PC-9 (cell line): Measurements from ENCODE around the gene ZMYM2. TPM values are rescaled to one million over a fixed set of nuclear protein-coding genes. Genes with fewer than 3 reads are reported as not detected.
"Not testable (repeated sequence)": the region's sequence is repeated elsewhere in the genome, so short reads cannot be mapped to it uniquely, and the experiment has no call there.

Source experiments
- BruUV-seq: library from RNA; stranded (reverse); fragments of 400-500 nt; replicated peaks from 2 replicates; lab custom pipeline; 2021; lab: Mats Ljungman, UMichigan
- CTCF ChIA-PET: fragments of 300-600 bp; sonication (Branson Sonifier 250); formaldehyde crosslinking; loops from one replicate; lab custom pipeline; 2022; ENCODE audit warnings: antibody characterized with exemption; lab: Charles Lee
- POLR2A ChIA-PET: fragments of 300-600 bp; sonication (Branson Sonifier 250); formaldehyde crosslinking; loops from one replicate; lab custom pipeline; 2022; ENCODE audit warnings: antibody characterized with exemption; ENCODE audit not compliant: unreplicated experiment; lab: Charles Lee
- DNase-seq, 2 experiments: peaks; one replicate each; pipeline versions ENCODE4 v3.0.0 to v3.0.0-alpha.2; 2015 to 2022; ENCODE audit warnings: mixed read lengths in 1 of 2
- H2AFZ ChIP-seq: fragments of 200-600 bp; sonication (generic); 2 replicates; pipeline ENCODE4 v1.8.1; 2017; ENCODE audit warnings: antibody characterized with exemption
- H3F3A ChIP-seq: fragments of 200-600 bp; sonication (generic); 2 replicates; pipeline ENCODE4 v1.8.1; 2017; ENCODE audit warnings: antibody characterized with exemption, mild to moderate bottlenecking, low read depth; ENCODE audit not compliant: insufficient read depth
- H3K27ac ChIP-seq: fragments of 200-600 bp; sonication (generic); 2 replicates; pipeline ENCODE4 v1.6.1; 2016; ENCODE audit warnings: mixed run types
- H3K27me3 ChIP-seq: fragments of 200-600 bp; sonication (generic); 2 replicates; pipeline ENCODE4 v1.6.1; 2016; ENCODE audit warnings: low read depth, mixed run types; ENCODE audit not compliant: insufficient read depth
- H3K36me3 ChIP-seq: fragments of 200-600 bp; sonication (generic); 2 replicates; pipeline ENCODE4 v1.6.1; 2016; ENCODE audit warnings: low read depth, mixed run types
- H3K4me1 ChIP-seq: fragments of 200-600 bp; sonication (generic); replicated peaks from 2 replicates; pipeline ENCODE4 v1.6.1; 2016; ENCODE audit warnings: mixed run types; ENCODE audit not compliant: insufficient read depth
- H3K4me2 ChIP-seq: fragments of 200-600 bp; sonication (generic); 2 replicates; pipeline ENCODE4 v1.6.1; 2017; ENCODE audit warnings: mixed run types
- H3K4me3 ChIP-seq: fragments of 200-600 bp; sonication (generic); 2 replicates; pipeline ENCODE4 v1.6.1; 2016; ENCODE audit warnings: mixed run types
- H3K79me2 ChIP-seq: fragments of 200-600 bp; sonication (generic); 2 replicates; pipeline ENCODE4 v1.6.1; 2017; ENCODE audit warnings: low read depth, mixed run types
- H3K9me2 ChIP-seq: fragments of 200-600 bp; sonication (generic); 2 replicates; pipeline ENCODE4 v1.8.1; 2017; ENCODE audit warnings: mild to moderate bottlenecking; ENCODE audit not compliant: insufficient read depth
- H3K9me3 ChIP-seq: fragments of 200-600 bp; sonication (generic); 2 replicates; pipeline ENCODE4 v1.8.1; 2016; ENCODE audit warnings: low read depth; ENCODE audit not compliant: insufficient read depth
- H4K20me1 ChIP-seq: fragments of 200-600 bp; sonication (generic); 2 replicates; pipeline ENCODE4 v1.8.1; 2017; ENCODE audit not compliant: insufficient read depth
- EZH2 ChIP-seq: fragments of 200-600 bp; sonication (generic); IDR thresholded peaks from 2 replicates; pipeline ENCODE4 v1.8.0; 2017; ENCODE audit warnings: antibody characterized with exemption, low read depth
- intact Hi-C: fragments of 100-400 bp; cut with micrococcal nuclease; formaldehyde crosslinking; loops from one replicate; pipeline ENCODE4 v1.10.0; 2022; ENCODE audit not compliant: unreplicated experiment
- total RNA-seq: library from RNA; stranded (reverse); gene quantifications from 2 replicates; pipeline ENCODE4 v1.2.3, GENCODE V29; 2021
- TF ChIP-seq, protein P1 (sequence below): fragments of 200-600 bp; sonication (generic); conservative IDR thresholded peaks from 2 replicates; pipeline ENCODE4 v1.6.1; 2017; ENCODE audit warnings: mixed run types, antibody characterized with exemption, mild to moderate bottlenecking, moderate library complexity

Gene ZMYM2
- total RNA-seq, 1 experiment from 2014 or later, result 55.1 TPM

DNA sequence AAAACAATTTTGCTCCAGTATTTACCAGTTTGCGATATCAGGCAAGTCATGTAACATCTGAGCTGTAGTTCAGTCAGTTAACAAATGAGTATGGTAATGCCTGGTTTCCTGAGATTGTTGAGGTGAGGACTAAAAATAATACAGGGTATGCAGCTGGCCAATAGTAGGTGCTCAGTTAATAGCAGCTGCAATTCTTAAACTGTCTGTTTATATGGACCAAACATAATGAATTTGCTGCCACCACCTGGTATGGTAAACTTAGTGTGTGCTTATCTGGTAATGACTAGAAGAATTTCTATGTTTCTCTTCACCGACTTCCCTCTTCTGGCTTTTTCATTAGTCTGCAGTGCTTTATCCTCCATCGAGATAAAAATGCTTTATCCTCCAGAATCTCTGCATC, 9.1 kb downstream of the ZMYM2 start:
- POLR2A ChIA-PET, result no interaction called here

DNA sequence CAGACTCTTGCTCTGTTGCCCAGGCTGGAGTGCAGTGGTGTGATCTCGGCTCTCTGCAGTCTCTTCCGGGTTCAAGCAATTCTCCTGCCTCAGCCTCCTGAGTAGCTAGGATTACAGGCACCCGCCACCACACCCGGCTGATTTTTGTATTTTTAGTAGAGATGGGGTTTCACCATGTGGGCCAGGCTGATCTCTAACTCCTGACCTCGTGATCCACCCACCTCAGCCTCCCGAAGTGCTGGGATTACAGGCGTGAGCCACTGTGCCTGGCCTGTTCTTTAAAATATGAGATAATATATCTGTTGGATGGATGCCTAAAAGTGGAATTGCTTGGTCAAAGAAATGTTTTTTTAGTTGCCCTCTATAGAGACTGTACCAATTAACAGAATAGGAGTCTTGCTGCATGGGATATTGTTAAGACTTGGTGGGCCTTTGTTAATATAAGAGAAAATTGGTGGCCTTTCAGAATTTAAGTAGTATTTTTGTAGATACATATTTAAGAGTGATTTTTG, 16.0 kb downstream of the ZMYM2 start:
- H3K9me3 ChIP-seq, BruUV-seq, H3K27me3 ChIP-seq, H3K4me2 ChIP-seq, H3K27ac ChIP-seq, H2AFZ ChIP-seq, DNase-seq, intact Hi-C loops, CTCF ChIA-PET, H3F3A ChIP-seq, POLR2A ChIA-PET, H3K4me1 ChIP-seq, H3K9me2 ChIP-seq, H3K4me3 ChIP-seq: not testable (repeated sequence)
- H4K20me1 ChIP-seq, result peaks cover 16% of the 10 kb centered on the region
- H3K79me2 ChIP-seq, result peaks cover 51% of the 10 kb centered on the region
- H3K36me3 ChIP-seq, result peaks cover 21% of the 10 kb centered on the region

More for the DNA sequence above, 9.1 kb downstream of the ZMYM2 start:
- H3K27me3 ChIP-seq, result no peaks in the 10 kb centered on the region
- no peaks in the 10 kb centered on the region for H3K9me2 ChIP-seq
- intact Hi-C loops, result no loop called here
- CTCF ChIA-PET, result no interaction called here
- H2AFZ ChIP-seq, result no peak overlapping the region
- H3K27ac ChIP-seq, result no peak overlapping the region
- no peaks in the 10 kb centered on the region for H3K9me3 ChIP-seq
- peaks cover 56% of the 10 kb centered on the region for H4K20me1 ChIP-seq
- no peaks in the 10 kb centered on the region; the same call in 1 of the 2 replicates for H3F3A ChIP-seq
- TF ChIP-seq EZH2, result no peak
- TF ChIP-seq, protein P1, sequence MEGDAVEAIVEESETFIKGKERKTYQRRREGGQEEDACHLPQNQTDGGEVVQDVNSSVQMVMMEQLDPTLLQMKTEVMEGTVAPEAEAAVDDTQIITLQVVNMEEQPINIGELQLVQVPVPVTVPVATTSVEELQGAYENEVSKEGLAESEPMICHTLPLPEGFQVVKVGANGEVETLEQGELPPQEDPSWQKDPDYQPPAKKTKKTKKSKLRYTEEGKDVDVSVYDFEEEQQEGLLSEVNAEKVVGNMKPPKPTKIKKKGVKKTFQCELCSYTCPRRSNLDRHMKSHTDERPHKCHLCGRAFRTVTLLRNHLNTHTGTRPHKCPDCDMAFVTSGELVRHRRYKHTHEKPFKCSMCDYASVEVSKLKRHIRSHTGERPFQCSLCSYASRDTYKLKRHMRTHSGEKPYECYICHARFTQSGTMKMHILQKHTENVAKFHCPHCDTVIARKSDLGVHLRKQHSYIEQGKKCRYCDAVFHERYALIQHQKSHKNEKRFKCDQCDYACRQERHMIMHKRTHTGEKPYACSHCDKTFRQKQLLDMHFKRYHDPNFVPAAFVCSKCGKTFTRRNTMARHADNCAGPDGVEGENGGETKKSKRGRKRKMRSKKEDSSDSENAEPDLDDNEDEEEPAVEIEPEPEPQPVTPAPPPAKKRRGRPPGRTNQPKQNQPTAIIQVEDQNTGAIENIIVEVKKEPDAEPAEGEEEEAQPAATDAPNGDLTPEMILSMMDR, result no peak
- DNase-seq, result no peak
- H3K36me3 ChIP-seq, result peaks cover 33% of the 10 kb centered on the region
- no peak overlapping the region for H3K4me3 ChIP-seq
- no peaks in the 10 kb centered on the region for H3K4me1 ChIP-seq
- BruUV-seq, result no TSS peak
- H3K4me2 ChIP-seq, result no peak overlapping the region
- H3K79me2 ChIP-seq, result peaks cover 79% of the 10 kb centered on the region

DNA sequence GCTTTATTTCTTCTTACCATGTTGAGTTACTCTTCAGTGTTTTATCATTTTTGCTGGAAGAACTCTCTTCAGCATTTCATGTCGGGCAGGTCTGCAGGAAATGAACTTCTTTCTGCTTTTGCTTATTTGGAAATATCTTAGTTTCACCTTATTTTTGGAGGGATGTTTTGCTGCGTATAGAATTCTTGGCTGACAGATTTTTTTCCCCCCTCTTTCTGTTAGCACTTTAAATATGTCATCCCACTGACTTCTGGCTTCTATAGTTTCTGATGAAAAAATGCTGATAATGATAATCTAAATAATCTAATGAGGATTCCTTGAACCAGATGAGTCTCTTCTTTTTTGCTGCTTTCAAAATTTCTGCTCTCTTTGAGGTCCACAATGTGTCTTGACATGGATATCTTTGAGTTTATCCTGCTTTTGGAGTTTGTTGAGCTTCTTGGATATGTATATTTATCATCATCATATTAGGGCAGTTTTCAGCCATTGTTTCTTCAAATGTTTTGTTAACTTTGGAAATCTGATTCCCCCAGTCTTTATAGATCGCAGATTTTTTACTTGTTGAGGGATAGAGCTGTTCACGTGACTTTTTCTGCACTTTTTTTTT, 20.4 kb downstream of the ZMYM2 start:
- H4K20me1 ChIP-seq, result peaks cover 14% of the 10 kb centered on the region
- ChIA-PET POLR2A (no interaction called here), CTCF (no interaction called here)
- no peaks in the 10 kb centered on the region for H3K9me2 ChIP-seq
- H3K79me2 ChIP-seq, result peaks cover 44% of the 10 kb centered on the region
- H2AFZ ChIP-seq, result no peak overlapping the region
- H3F3A ChIP-seq, result peaks cover 2% of the 10 kb centered on the region; the same call in 1 of the 2 replicates
- TF ChIP-seq, protein P1, result no peak
- no peak for TF ChIP-seq EZH2
- no peaks in the 10 kb centered on the region for H3K27me3 ChIP-seq
- H3K4me1 ChIP-seq, result no peaks in the 10 kb centered on the region
- no TSS peak for BruUV-seq
- no peaks in the 10 kb centered on the region for H3K9me3 ChIP-seq
- intact Hi-C loops, result no loop called here
- H3K4me2 ChIP-seq, result no peak overlapping the region
- peaks cover 18% of the 10 kb centered on the region for H3K36me3 ChIP-seq
- no peak overlapping the region for H3K4me3 ChIP-seq
- H3K27ac ChIP-seq, result no peak overlapping the region
- DNase-seq, result no peak
